IMR-90 (cell line): ENCODE results near the gene SPATA3. TPM values are rescaled to one million over a fixed set of nuclear protein-coding genes. Genes with fewer than 3 reads are reported as not detected.

ENCODE experiments used
- ATAC-seq: fragments of 200-7000 bp; cut with Tn5 transposase; 2 replicates; pipeline ENCODE4 v1.9.1; 2020; ENCODE audit warnings: low read depth, mild to moderate bottlenecking, moderate library complexity
- BruUV-seq: library from RNA; stranded (reverse); fragments of 400-500 nt; replicated peaks from 2 replicates; lab custom pipeline; 2021; lab: Mats Ljungman, UMichigan
- CTCF ChIA-PET: fragments of 300-600 bp; formaldehyde crosslinking; extraction: SDS; loops from one replicate; lab custom pipeline; 2021; ENCODE audit warnings: antibody characterized with exemption; lab: Yijun Ruan, JAX
- POLR2A ChIA-PET: fragments of 300-600 bp; sonication (Branson Sonifier 250); formaldehyde crosslinking; loops from one replicate; lab custom pipeline; 2022; ENCODE audit warnings: antibody characterized with exemption; ENCODE audit not compliant: unreplicated experiment; lab: Charles Lee
- DNase-seq: peaks from one replicate; pipeline ENCODE4 v3.0.0; 2013
- H2AFZ ChIP-seq: replicated peaks from 2 replicates; pipeline ENCODE3; 2013; ENCODE audit warnings: low read length, mild to moderate bottlenecking; ENCODE audit not compliant: poor library complexity
- H2AK5ac ChIP-seq: 2 replicates; pipeline ENCODE4 v1.6.1; 2013; ENCODE audit warnings: low read depth, low read length, inconsistent platforms
- H2AK9ac ChIP-seq: replicated peaks from 2 replicates; pipeline ENCODE3; 2013; ENCODE audit warnings: mild to moderate bottlenecking, low read depth, low read length, moderate library complexity; ENCODE audit not compliant: poor library complexity
- H2BK120ac ChIP-seq: 2 replicates; pipeline ENCODE4 v1.6.1; 2013; ENCODE audit warnings: low read depth, low read length, inconsistent platforms
- H2BK15ac ChIP-seq: 3 replicates; pipeline ENCODE4 v1.6.1; 2013; ENCODE audit warnings: low read depth, low read length, inconsistent platforms
- H2BK20ac ChIP-seq: 2 replicates; pipeline ENCODE4 v1.6.1; 2013; ENCODE audit warnings: low read depth, mild to moderate bottlenecking, inconsistent platforms, low read length, moderate library complexity
- H2BK5ac ChIP-seq: 2 replicates; pipeline ENCODE4 v1.6.1; 2013; ENCODE audit warnings: mild to moderate bottlenecking, low read depth, low read length, inconsistent platforms; ENCODE audit not compliant: poor library complexity, severe bottlenecking
- H3K14ac ChIP-seq: replicated peaks from 2 replicates; pipeline ENCODE4 v1.6.1; 2013; ENCODE audit warnings: low read depth, low read length, inconsistent platforms
- H3K18ac ChIP-seq: 2 replicates; pipeline ENCODE4 v1.6.1; 2013; ENCODE audit warnings: low read depth, low read length, control low read depth
- H3K23ac ChIP-seq: 2 replicates; pipeline ENCODE4 v1.6.1; 2013; ENCODE audit warnings: low read depth, low read length, inconsistent platforms
- H3K27ac ChIP-seq: 2 replicates; pipeline ENCODE4 v1.5.1; 2013; ENCODE audit warnings: mild to moderate bottlenecking, control low read depth, low read length; ENCODE audit not compliant: insufficient read depth
- H3K27me3 ChIP-seq: 2 replicates; pipeline ENCODE4 v1.6.1; 2013; ENCODE audit warnings: low read length; ENCODE audit not compliant: control insufficient read depth, insufficient read depth
- H3K36me3 ChIP-seq: 2 replicates; pipeline ENCODE4 v1.6.1; 2013; ENCODE audit warnings: low read length, mixed read lengths; ENCODE audit not compliant: control insufficient read depth, insufficient read depth
- H3K4ac ChIP-seq: 2 replicates; pipeline ENCODE4 v1.6.1; 2013; ENCODE audit warnings: low read depth, low read length, inconsistent platforms
- H3K4me1 ChIP-seq: 2 replicates; pipeline ENCODE4 v1.6.1; 2013; ENCODE audit warnings: low read length, mixed read lengths; ENCODE audit not compliant: control insufficient read depth, insufficient read depth
- H3K4me2 ChIP-seq: 2 replicates; pipeline ENCODE4 v1.6.1; 2013; ENCODE audit warnings: low read depth, mild to moderate bottlenecking, control low read depth, low read length, moderate library complexity
- H3K4me3 ChIP-seq: 2 replicates; pipeline ENCODE4 v1.5.1; 2013; ENCODE audit warnings: low read depth, mild to moderate bottlenecking, control low read depth, low read length, moderate library complexity; ENCODE audit not compliant: insufficient read depth
- H3K56ac ChIP-seq: 2 replicates; pipeline ENCODE4 v1.6.1; 2013; ENCODE audit warnings: low read length, inconsistent platforms; ENCODE audit not compliant: insufficient read depth; ENCODE audit errors: extremely low read depth
- H3K79me1 ChIP-seq, 2 experiments: 2 replicates each; pipeline ENCODE4 v1.6.1; 2013; ENCODE audit warnings: low read length in 2 of 2, inconsistent platforms in 1 of 2, low read depth in 1 of 2
- H3K9ac ChIP-seq: 2 replicates; pipeline ENCODE4 v1.6.1; 2013; ENCODE audit warnings: low read depth, low read length, control low read depth
- H3K9me1 ChIP-seq: 2 replicates; pipeline ENCODE4 v1.6.1; 2013; ENCODE audit warnings: low read length, inconsistent platforms; ENCODE audit not compliant: insufficient read depth
- H3K9me3 ChIP-seq: 2 replicates; pipeline ENCODE4 v1.6.1; 2013; ENCODE audit warnings: low read length; ENCODE audit not compliant: control insufficient read depth, insufficient read depth
- H4K20me1 ChIP-seq: 2 replicates; pipeline ENCODE4 v1.6.1; 2013; ENCODE audit warnings: low read length, inconsistent platforms; ENCODE audit not compliant: insufficient read depth
- H4K5ac ChIP-seq: 2 replicates; pipeline ENCODE4 v1.6.1; 2013; ENCODE audit warnings: mild to moderate bottlenecking, low read depth, low read length, control low read depth
- H4K8ac ChIP-seq, 2 experiments: 2 replicates each; pipeline ENCODE4 v1.6.1; 2013; ENCODE audit warnings: low read depth in 2 of 2, low read length in 2 of 2, control low read depth in 1 of 2, inconsistent platforms in 1 of 2
- H4K91ac ChIP-seq: 2 replicates; pipeline ENCODE4 v1.6.1; 2013; ENCODE audit warnings: low read depth, low read length, inconsistent platforms; ENCODE audit not compliant: insufficient read depth
- CTCF ChIP-seq: conservative IDR thresholded peaks from 2 replicates; pipeline ENCODE4 v1.5.1; 2012; ENCODE audit warnings: mild to moderate bottlenecking, low read depth, low read length, improper control_type of control experiment
- WGBS, 2 experiments: methylation state at CpG; one replicate each; pipeline versions ENCODE4 v1.1.5 to v1.1.7; 2013; ENCODE audit warnings: missing lambda C conversion rate in 2 of 2; ENCODE audit not compliant: insufficient read length in 1 of 2; ENCODE audit errors: extremely low coverage in 2 of 2; 5-methylcytosine and 5-hydroxymethylcytosine counted together
- dilution Hi-C: fragments of 300-500 bp; cut with HindIII; formaldehyde crosslinking; loops from one replicate; pipeline ENCODE4 v1.14.3; 2018; ENCODE audit warnings: low sequenced_read_pairs; ENCODE audit not compliant: unreplicated experiment
- in situ Hi-C: fragments of 300-500 bp; cut with MboI; formaldehyde crosslinking; loops from 3 replicates; pipeline ENCODE4 v1.14.3; 2019; ENCODE audit warnings: low sequenced_read_pairs, inconsistent platforms, mixed read lengths
- intact Hi-C: fragments of 100-400 bp; cut with micrococcal nuclease; formaldehyde crosslinking; loops from 2 replicates; pipeline ENCODE4 v1.10.0; 2022
- polyA plus RNA-seq, 3 experiments: library from polyadenylated mRNA; depleted of rRNA; stranded (reverse); fragments of >200 nt; gene quantifications; 2 replicates each; pipeline ENCODE4 v1.2.3, GENCODE V29; 2012; ENCODE audit warnings: low replicate concordance in 1 of 3
- total RNA-seq: library from RNA; depleted of rRNA; stranded (reverse); fragments of >200 nt; gene quantifications from 2 replicates; pipeline ENCODE4 v1.2.3, GENCODE V29; 2012

The SPATA3 gene
- total and polyA plus RNA-seq, 2 of the 4 experiments (the other 2 are of a cell fraction), result not detected

GRCh38 chr2:231033147-231034132, 37.5 kb downstream of the SPATA3 start:
- intact Hi-C loops (no loop called here), dilution Hi-C loops (no loop called here), in situ Hi-C loops (no loop called here)
- Histone ChIP-seq H2BK120ac (no peak overlapping the region), H4K91ac (no peak overlapping the region), H2AFZ (no peak overlapping the region), H2AK5ac (no peak overlapping the region), H3K56ac (no peak overlapping the region), H3K27ac (no peak overlapping the region), H3K4me1 (no peaks in the 10 kb centered on the region), H2BK5ac (no peak overlapping the region), H3K27me3 (peaks cover 58% of the 10 kb centered on the region), H3K14ac (no peak overlapping the region), H4K5ac (no peak overlapping the region), H3K4me2 (no peak overlapping the region), H3K9me1 (0 out of 2 replicates have a peak, but pooled peaks cover 2% of the 10 kb centered on the region), H3K9me3 (peaks cover 2% of the 10 kb centered on the region; the same call in 1 of the 2 replicates), H4K8ac (no peak overlapping the region), H2BK15ac (no peak overlapping the region), H3K9ac (no peak overlapping the region), H3K23ac (no peak overlapping the region), H2AK9ac (no peak overlapping the region), H2BK20ac (no peak overlapping the region), H4K20me1 (no peaks in the 10 kb centered on the region), H3K36me3 (no peaks in the 10 kb centered on the region), H3K4ac (no peak overlapping the region), H3K4me3 (no peak overlapping the region), H3K18ac (no peak overlapping the region), H3K79me1 (no peaks in the 10 kb centered on the region)
- DNase-seq (no peak), ATAC-seq (no peak)
- ChIA-PET POLR2A (no interaction called here), CTCF (no interaction called here)
- WGBS, 2 experiments, result 0% methylated on average over 2 of the region's 11 CpGs; no CpG with 5 or more reads in 1 of the 2 experiments
- no peak for TF ChIP-seq CTCF
- no TSS peak for BruUV-seq
